ENCODE measurements around the gene TLK2. TPM values are rescaled to one million over a fixed set of nuclear protein-coding genes. Genes with fewer than 3 reads are reported as not detected.
"Not testable (repeated sequence)": the region's sequence is repeated elsewhere in the genome, so short reads cannot be mapped to it uniquely, and the experiment has no call there.

TLK2 gene
- total RNA-seq, 1 donor from 2014 or later: 57.0 TPM

DNA sequence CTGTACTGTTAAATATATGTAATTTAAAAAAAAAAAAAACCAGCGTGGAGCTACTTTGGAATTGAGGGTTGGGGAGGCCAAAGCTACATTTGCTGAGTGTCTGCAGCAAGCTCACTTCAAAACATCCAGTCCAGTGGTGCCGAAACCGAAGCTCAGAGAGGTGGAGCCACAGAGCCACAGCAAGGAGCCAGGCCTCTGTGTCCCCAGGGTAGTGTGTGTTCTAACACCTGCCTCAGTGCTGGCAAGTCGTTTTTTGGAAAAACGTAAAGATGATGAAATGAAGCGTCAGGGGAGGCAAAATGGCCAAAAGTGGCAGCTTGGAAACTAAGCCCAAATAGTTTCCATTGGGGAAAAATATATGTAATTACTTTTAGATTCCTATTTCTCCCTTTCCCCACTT is 112.7 kb downstream of the TLK2 start:
- Mint-ChIP-seq H3K27me3 (no peaks in the 10 kb centered on the region), H3K36me3 (ENCODE audit: low read depth) (peaks cover 66% of the 10 kb centered on the region), H3K9me3 (no peaks in the 10 kb centered on the region), H3K27ac (no peak overlapping the region), H3K4me1 (no peaks in the 10 kb centered on the region), H3K4me3 (no peak overlapping the region)
- POLR2A ChIA-PET: no interaction called here
- intact Hi-C loops (cut with micrococcal nuclease): no loop called here
- TF ChIP-seq, protein P1, sequence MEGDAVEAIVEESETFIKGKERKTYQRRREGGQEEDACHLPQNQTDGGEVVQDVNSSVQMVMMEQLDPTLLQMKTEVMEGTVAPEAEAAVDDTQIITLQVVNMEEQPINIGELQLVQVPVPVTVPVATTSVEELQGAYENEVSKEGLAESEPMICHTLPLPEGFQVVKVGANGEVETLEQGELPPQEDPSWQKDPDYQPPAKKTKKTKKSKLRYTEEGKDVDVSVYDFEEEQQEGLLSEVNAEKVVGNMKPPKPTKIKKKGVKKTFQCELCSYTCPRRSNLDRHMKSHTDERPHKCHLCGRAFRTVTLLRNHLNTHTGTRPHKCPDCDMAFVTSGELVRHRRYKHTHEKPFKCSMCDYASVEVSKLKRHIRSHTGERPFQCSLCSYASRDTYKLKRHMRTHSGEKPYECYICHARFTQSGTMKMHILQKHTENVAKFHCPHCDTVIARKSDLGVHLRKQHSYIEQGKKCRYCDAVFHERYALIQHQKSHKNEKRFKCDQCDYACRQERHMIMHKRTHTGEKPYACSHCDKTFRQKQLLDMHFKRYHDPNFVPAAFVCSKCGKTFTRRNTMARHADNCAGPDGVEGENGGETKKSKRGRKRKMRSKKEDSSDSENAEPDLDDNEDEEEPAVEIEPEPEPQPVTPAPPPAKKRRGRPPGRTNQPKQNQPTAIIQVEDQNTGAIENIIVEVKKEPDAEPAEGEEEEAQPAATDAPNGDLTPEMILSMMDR (IDR thresholded peaks at IDR 0.05): no peak
- ATAC-seq (ENCODE audit: low read depth) (no peak), DNase-seq (no peak)
- CTCF ChIA-PET: interaction anchor here (0.7 kb wide), 1 partner anchor 170 kb away, joined by 3 read pairs; no protein-coding TSS in a partner anchor

DNA sequence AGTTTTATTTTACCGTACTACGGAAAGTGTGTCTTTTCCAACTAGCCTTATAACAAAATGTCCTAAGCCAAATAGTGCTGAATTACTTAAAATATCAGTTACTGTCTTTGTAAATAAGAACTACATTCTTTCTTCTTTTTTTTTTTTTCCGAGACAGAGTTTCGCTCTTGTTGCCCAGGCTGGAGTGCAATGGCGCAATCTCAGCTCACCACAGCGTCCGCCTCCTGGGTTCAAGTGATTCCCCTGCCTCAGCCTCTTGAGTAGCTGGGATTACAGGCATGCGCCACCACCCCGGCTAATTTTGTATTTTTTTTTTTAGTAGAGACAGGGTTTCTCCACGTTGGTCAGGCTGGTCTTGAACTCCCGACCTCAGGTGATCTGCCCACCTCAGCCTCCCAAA is 113.2 kb downstream of the TLK2 start:
- H3K9me3 Mint-ChIP-seq; CTCF ChIA-PET; H3K27me3 Mint-ChIP-seq; H3K27ac Mint-ChIP-seq; POLR2A ChIA-PET; H3K4me1 Mint-ChIP-seq; H3K4me3 Mint-ChIP-seq; intact Hi-C loops (cut with micrococcal nuclease); ATAC-seq (ENCODE audit: low read depth); DNase-seq: not testable (repeated sequence)
- peaks cover 68% of the 10 kb centered on the region for H3K36me3 Mint-ChIP-seq (ENCODE audit: low read depth)

DNA sequence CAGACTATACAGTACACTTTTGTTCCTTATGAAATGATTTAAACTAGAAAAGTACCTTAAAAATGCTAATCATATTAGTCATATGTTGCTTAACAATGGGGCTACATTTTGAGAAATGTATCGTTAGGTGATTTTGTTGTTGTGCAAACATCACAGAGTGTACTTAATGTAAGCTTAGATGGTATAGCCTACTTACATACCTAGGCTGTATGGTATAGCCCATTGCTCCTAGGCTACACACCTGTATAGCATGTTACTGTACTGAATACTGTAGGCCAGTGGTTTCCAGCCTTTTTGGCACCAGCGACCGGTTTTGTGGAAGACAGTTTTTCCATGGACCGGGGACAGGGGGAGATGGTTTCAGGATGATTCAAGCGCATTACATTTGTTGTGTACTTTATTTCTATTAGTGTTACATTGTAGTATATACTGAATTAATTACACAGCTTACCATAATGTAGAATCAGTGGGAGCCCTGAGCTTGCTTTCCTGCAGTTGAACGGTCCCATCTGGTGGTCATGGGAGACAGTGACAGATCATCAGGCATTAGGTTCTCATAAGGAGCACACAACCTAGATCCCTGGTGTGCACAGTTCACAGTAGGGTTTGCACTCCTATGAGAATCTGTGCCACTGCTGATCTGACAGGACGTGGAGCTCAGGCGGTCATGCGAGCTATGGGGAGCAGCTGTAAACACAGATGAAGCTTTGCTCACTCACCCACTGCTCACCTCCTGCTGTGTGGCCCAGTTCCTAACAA is 113.9 kb downstream of the TLK2 start:
- ATAC-seq (ENCODE audit: low read depth): no peak
- no peak overlapping the region for H3K27ac Mint-ChIP-seq
- peaks cover 68% of the 10 kb centered on the region for H3K36me3 Mint-ChIP-seq (ENCODE audit: low read depth)
- TF ChIP-seq, protein P1 (IDR thresholded peaks at IDR 0.05): no peak
- no peak overlapping the region for H3K4me3 Mint-ChIP-seq
- no peak for DNase-seq
- no peaks in the 10 kb centered on the region for H3K4me1 Mint-ChIP-seq
- CTCF ChIA-PET: no interaction called here
- no peaks in the 10 kb centered on the region for H3K9me3 Mint-ChIP-seq
- H3K27me3 Mint-ChIP-seq: no peaks in the 10 kb centered on the region
- intact Hi-C loops (cut with micrococcal nuclease): no loop called here
- POLR2A ChIA-PET: no interaction called here

DNA sequence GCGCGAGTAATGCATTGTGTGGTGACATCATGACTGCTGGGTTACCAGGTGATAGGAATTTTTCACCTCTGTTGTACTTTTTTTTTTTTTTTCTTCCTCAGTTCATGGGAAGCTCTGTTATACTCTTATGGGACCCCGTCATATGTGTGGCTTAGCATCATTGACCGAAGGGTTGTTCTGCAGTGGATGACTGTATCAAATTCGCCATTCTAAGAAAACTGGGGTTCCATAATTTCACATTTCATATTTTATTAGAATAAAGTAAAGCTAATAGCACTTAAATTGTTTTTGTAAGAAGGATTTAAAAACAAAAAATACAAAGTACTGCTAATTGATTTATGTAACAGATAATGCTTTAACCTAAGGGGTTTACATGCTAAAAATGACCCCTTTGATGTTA is 116.9 kb downstream of the TLK2 start:
- CTCF ChIA-PET: no interaction called here

DNA sequence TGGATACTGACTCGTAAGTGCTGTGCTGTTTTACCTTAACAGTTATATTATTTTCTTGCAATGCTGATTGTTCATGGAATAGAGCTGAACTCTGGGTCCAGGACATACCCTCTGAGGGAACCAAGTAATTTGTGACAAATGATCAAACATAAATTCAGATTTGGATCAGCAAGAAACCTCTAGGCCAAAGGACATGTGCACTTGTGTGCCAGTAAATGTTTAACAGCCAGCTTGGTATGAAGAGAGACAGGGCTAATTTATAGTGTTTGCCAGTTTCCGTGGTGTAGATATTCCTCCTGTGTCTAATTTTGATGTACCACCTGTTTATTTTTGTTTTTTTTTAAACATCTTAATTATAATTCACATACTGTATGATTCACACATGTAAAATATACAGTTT is 118.0 kb downstream of the TLK2 start:
- TF ChIP-seq, protein P1 (IDR thresholded peaks at IDR 0.05): no peak
- Mint-ChIP-seq H3K36me3 (ENCODE audit: low read depth) (peaks cover 75% of the 10 kb centered on the region), H3K27me3 (no peaks in the 10 kb centered on the region), H3K9me3 (no peaks in the 10 kb centered on the region), H3K27ac (no peak overlapping the region), H3K4me1 (no peaks in the 10 kb centered on the region), H3K4me3 (no peak overlapping the region)
- no peak for DNase-seq
- ATAC-seq (ENCODE audit: low read depth): no peak
- CTCF ChIA-PET: interaction anchor here (0.6 kb wide), 1 partner anchor 42 kb away, joined by 3 read pairs; no protein-coding TSS in a partner anchor
- intact Hi-C loops (cut with micrococcal nuclease): no loop called here
- POLR2A ChIA-PET: no interaction called here

More for the DNA sequence above, 116.9 kb downstream of the TLK2 start:
- TF ChIP-seq, protein P1 (IDR thresholded peaks at IDR 0.05): no peak
- H3K36me3 Mint-ChIP-seq (ENCODE audit: low read depth): peaks cover 73% of the 10 kb centered on the region
- H3K27me3 Mint-ChIP-seq: no peaks in the 10 kb centered on the region
- no peak for ATAC-seq (ENCODE audit: low read depth)
- intact Hi-C loops (cut with micrococcal nuclease): no loop called here
- no peak for DNase-seq
- H3K4me3 Mint-ChIP-seq: no peak overlapping the region
- no peaks in the 10 kb centered on the region for H3K4me1 Mint-ChIP-seq
- POLR2A ChIA-PET: interaction anchor here (0.7 kb wide), 1 partner anchor 1201 kb away, joined by 5 read pairs; no protein-coding TSS in a partner anchor
- H3K9me3 Mint-ChIP-seq: no peaks in the 10 kb centered on the region
- no peak overlapping the region for H3K27ac Mint-ChIP-seq

All from activated B cell treated with CpG ODN at 0.5 μM for 24 hours (primary cell).